NCI-H82 (cell line): ENCODE results near the gene SCLY.
"Not testable (repeated sequence)": the region's sequence is repeated elsewhere in the genome, so short reads cannot be mapped to it uniquely, and the experiment has no call there.

ENCODE experiments used
- DNase-seq: peaks from one replicate; lab custom pipeline; 2025; lab: John Stamatoyannopoulos, UW

SCLY gene

GRCh38 chr2:238040918-238041317 lies 19.9 kb upstream of the SCLY start:
- no peak for DNase-seq

DNA sequence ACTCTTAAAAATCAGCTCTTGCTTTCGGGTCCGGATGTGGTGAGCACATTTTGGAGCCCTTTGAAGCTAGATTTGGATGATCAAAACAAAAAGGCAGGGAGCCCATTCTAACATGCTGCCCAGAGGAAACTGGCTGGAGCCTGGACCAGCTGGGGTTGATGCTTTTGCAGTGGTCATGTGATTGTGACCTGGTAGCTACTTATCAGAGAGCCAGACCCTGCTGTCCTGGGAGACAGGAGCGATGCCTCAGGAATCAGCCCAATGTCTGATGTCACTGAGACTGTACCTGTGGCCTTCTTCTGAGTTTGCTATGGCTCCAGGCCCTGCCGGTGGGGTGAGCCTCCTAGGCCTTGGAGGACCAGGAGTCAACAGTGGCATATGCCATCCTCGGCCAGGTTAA lies 18.7 kb upstream of the SCLY start:
- DNase-seq = no peak

DNA sequence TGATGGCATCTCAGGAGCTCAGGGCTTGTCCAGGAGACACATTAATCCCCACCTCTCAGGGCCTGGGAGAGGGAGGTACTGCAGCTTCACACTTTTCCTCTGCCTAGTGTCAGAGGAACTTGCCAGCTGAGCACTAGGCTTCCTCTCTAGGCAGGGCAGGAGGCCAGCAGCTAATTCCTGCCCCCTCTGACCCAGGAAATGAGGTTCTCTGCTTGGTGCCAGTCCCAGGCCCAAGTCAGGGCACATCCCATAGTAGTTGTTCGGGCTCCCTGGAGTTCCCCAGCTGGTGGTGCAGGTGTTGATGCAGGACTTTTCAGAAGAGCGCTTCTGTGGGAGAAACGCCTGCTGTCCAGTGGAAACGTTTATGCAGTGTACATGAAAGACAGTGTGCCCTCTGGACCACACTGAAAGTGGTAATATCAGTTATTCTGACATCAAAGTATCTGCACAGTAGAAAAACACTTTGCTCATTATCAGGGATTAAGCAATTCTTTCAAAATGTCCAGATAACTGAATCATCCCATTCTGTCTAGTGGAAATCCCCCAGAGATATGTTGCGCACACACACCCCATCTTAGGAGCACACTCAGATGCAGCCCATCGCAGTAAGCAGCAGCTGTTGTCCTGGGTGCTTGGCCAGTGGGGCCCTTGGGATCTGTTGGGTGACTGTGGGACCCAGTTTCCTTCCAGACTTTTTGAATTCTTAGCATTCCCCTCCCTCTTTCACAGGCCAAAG lies 17.8 kb upstream of the SCLY start:
- no peak for DNase-seq

DNA sequence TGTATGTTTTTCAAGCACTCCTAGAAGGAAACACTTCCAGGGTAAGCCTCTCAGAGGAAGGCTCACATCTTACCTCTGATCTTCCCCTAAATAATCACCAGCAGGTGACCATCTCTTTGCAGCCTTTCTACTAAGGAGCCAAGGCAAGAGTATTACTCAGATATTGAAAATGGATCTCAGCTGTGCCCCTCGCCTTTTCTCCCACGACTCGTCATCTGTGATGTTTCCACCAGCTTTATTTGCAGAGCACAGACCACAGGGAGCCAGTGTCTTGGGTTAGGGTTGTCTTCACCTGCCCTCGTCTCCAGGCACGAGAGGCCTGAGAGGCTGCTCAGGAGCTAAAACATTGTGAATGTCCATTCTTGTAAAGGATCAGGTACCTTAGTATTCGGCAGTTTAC lies 16.9 kb upstream of the SCLY start:
- no peak for DNase-seq

DNA sequence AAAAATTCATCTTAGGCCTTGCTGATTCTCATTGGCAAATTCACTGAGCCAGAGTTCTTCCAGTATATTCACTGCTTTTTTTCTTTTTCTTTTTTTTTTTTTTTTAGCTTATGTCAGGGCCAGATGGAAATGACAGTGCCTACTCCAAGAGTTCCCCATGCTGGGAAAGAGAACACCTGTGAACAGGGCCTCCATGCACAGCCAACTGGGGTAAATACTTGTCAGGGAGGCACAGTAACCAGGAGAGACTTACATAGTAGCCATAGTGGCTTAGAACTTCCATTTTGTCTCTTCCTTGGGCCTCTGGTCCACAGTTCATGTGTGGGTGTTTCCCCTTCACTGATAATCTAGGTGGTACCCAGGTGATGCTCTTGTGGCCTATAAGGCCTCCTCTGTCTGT lies 15.2 kb upstream of the SCLY start:
- no peak for DNase-seq

GRCh38 chr2:238046725-238047270 lies 14.0 kb upstream of the SCLY start:
- DNase-seq = no peak

DNA sequence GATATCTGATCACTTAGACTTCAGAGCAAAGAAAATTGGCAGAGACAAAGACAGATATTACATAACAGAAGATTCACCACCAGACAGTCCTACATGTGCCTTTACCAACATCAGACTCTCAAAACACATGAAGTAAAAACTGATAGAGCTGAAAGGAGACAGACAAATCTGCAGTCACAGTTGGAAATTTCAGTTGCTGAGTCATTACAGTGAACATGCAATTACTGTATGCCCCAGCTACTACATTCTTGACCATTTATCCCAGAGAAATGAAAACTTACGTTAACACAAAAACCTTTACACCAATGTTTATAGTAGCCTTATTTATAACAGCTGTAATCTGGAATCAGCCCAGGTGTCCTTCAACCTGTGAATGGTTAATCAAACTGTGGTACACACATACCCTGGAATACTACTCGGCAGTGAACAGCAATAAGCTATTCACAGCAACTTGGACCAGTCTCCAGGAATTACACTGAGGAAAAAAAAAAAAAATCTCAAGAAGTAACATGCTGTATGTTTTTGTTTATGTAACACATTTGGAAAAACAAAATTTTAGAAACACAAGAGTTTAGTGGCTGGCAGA lies 7.5 kb upstream of the SCLY start:
- no peak for DNase-seq

- no peak for DNase-seq
Measured at GRCh38 chr2:238055841-238056240, 5.0 kb upstream of the SCLY start.

- DNase-seq = not testable (repeated sequence)
Measured at GRCh38 chr2:238057696-238058575, 2.9 kb upstream of the SCLY start.

DNA sequence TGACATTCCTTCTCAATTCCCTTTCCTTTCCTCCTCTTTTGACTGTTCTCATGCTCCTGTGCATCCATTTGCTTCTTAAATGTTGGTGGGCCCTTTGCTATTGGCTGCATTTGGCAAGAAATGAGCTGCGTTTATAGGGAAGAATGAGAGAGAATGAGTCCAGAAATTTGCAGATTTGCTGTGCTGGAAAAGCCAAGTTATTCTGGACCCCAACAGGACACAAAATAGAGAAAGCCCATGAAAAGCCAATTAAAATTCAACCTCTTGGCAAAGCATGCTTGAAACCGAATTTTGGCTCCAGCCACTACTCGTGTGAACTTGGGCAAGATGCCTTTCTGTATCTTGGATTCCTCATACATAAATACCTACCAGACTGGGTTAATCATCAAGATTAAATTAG lies 1.3 kb upstream of the SCLY start:
- no peak for DNase-seq

DNA sequence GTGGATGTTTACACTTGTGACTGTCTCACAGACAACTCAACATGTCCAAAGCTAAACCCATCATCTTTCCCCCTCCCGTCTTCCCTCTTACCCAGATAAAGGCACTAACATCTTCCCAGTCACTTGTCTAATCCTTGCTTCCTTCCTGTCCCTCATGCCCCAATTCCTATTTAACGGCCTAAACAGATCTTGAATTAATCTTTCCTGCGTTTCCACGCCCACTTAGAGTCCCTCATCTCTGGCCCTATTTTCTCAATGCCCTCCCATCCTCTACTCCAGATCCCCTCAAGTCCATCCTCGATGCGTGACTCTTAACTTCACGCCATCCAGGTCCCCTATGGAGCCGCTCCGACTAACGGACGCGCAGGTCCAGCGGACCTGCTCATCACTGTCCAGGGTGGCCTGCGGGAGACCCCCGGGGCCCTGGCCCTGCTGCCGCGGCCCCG lies 682 bp upstream of the SCLY start:
- peak; percentile 85 for DNase-seq

GRCh38 chr2:238061315-238062202 lies 758 bp downstream of the SCLY start:
- DNase-seq = peak; percentile 71

GRCh38 chr2:238063414-238064189 lies 2.8 kb downstream of the SCLY start:
- DNase-seq = peak; percentile 80

DNA sequence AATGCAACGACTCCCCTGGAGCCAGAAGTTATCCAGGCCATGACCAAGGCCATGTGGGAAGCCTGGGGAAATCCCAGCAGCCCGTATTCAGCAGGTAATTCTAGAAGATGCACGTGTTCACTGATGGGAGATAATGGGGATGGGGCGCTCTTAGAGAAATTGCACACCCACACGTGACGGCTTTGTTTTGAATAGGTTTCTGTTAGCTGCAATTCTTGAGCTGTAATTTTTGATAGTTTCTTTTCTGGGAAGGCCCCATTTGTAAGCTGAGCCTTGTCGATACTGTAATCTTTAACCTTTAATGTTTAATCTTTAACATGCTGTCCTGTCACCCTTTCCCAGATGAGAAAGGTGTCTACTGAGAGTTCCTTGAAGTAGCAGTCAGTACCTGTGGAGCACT lies 3.6 kb downstream of the SCLY start:
- DNase-seq = no peak

DNA sequence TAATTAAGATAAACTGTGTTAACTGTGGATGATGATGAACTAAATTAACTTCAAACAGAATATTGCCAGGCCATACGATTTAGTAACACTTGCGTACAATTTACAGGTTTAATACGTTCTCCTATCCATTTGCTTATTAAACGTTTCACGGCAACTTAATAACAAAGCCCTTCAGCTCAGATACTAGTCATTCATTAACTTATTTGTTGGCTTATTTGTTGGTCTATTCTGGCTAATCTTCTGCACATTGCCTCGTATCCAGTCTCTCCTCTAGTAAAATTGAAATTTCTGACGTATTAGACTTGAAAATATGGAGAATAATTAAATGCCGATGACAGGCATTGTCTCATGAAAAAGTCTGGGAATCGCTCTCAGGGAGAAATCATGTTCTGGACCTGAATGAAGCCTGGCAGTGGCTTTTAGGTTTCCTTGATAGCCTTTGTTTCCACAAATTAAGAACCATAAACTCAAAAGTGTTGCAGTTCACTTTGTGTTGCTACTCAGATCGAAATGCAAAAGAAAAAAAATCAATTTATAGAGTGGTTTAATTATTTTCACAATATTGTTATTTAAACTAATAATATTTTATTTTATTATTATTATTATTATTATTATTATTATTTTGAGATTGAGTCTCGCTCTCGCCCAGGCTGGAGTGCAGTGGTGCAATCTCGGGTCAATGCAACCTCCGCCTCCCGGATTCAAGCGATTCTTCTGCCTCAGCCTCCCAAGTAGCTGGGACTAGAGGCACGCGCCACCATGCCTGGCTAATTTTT lies 4.5 kb downstream of the SCLY start:
- no peak for DNase-seq

- no peak for DNase-seq
Measured at GRCh38 chr2:238066218-238066617, 5.4 kb downstream of the SCLY start.

- not testable (repeated sequence) for DNase-seq
Measured at GRCh38 chr2:238066718-238067117, 5.9 kb downstream of the SCLY start.

- DNase-seq = no peak
Measured at GRCh38 chr2:238067939-238068338, 7.1 kb downstream of the SCLY start.

- no peak for DNase-seq
Measured at GRCh38 chr2:238069021-238069709, 8.4 kb downstream of the SCLY start.
